BLaER1 (cell line): Measurements from ENCODE around the gene PCCA.
"Not testable (repeated sequence)": the region's sequence is repeated elsewhere in the genome, so short reads cannot be mapped to it uniquely, and the experiment has no call there.

ENCODE experiments used
- H3K27ac ChIP-seq: shearing (Covaris generic); formaldehyde crosslinking; 2 replicates; pipeline ENCODE4 v1.8.1; 2022
- H3K27me3 ChIP-seq: shearing (Covaris generic); formaldehyde crosslinking; 2 replicates; pipeline ENCODE4 v1.8.1; 2022
- H3K36me3 ChIP-seq: shearing (Covaris generic); formaldehyde crosslinking; 2 replicates; pipeline ENCODE4 v1.8.1; 2022
- H3K4me1 ChIP-seq: shearing (Covaris generic); formaldehyde crosslinking; 2 replicates; pipeline ENCODE4 v1.8.1; 2022
- H3K4me2 ChIP-seq: shearing (Covaris generic); formaldehyde crosslinking; 2 replicates; pipeline ENCODE4 v1.8.1; 2022
- H3K4me3 ChIP-seq: shearing (Covaris generic); formaldehyde crosslinking; 2 replicates; pipeline ENCODE4 v1.8.1; 2022
- H3K9ac ChIP-seq: shearing (Covaris generic); formaldehyde crosslinking; 2 replicates; pipeline ENCODE4 v1.8.1; 2022
- H3K9me3 ChIP-seq: shearing (Covaris generic); formaldehyde crosslinking; 2 replicates; pipeline ENCODE4 v1.8.1; 2022
- H4K20me1 ChIP-seq: shearing (Covaris generic); formaldehyde crosslinking; 2 replicates; pipeline ENCODE4 v1.8.1; 2022
- Cebpa-rat ChIP-seq: shearing (Covaris generic); IDR thresholded peaks from 2 replicates; pipeline ENCODE4 v1.8.1; 2022

The PCCA gene

DNA sequence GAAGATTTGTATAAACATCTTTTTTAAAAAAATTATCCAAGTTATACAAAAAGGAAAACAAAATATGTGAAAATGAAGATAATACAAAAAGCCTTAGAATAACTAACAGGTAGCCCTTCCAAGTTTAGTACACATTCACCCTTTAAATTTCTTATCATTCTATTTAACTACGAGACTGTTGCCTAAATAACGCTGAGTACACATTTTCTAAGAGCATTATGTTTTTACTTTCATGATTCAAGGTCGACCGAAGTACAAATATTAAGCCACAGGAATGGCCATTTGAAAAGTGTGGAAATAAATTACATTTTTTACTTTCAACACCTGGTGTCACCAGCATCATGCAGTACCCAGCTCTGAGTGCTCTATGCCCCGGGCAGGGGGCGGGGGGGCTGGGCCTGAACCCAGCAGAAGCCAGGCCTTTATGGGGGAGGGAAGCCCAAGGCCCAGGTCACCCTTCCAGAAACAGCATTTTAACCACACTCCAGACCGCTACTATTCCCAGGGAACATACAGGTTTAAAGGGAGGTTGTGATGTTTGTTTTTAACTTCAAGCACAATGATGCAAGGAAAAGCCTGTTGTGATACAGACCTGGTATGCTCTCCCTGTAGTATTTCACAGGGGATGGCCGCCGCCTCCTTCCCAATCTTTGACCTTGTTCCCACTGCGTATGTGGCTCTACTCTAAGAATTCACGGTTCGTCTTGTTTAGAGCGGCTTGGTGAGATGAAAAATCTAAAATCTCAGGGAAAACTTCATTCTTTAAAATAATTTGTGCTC lies 475.7 kb downstream of the PCCA start:
- Histone ChIP-seq H3K36me3 (no peaks in the 10 kb centered on the region), H3K4me1 (no peaks in the 10 kb centered on the region), H3K4me2 (no peak overlapping the region), H4K20me1 (no peaks in the 10 kb centered on the region), H3K9ac (no peak overlapping the region), H3K27ac (no peak overlapping the region), H3K27me3 (no peaks in the 10 kb centered on the region), H3K9me3 (peaks cover 8% of the 10 kb centered on the region; the same call in 1 of the 2 replicates), H3K4me3 (no peak overlapping the region)
- TF ChIP-seq Cebpa-rat = no peak

GRCh38 chr13:100565286-100565685 lies 476.4 kb downstream of the PCCA start:
- no peak overlapping the region for H3K9ac ChIP-seq
- TF ChIP-seq Cebpa-rat = no peak
- H3K36me3 ChIP-seq = no peaks in the 10 kb centered on the region
- no peaks in the 10 kb centered on the region for H3K4me1 ChIP-seq
- H3K9me3 ChIP-seq = peaks cover 8% of the 10 kb centered on the region; the same call in 1 of the 2 replicates
- no peak overlapping the region for H3K4me3 ChIP-seq
- no peak overlapping the region for H3K27ac ChIP-seq
- H3K27me3 ChIP-seq = no peaks in the 10 kb centered on the region
- no peaks in the 10 kb centered on the region for H4K20me1 ChIP-seq
- H3K4me2 ChIP-seq = no peak overlapping the region

- no peaks in the 10 kb centered on the region for H3K4me1 ChIP-seq
- H3K36me3 ChIP-seq = no peaks in the 10 kb centered on the region
- no peak for TF ChIP-seq Cebpa-rat
- H4K20me1 ChIP-seq = no peaks in the 10 kb centered on the region
- H3K9ac ChIP-seq = no peak overlapping the region
- peaks cover 8% of the 10 kb centered on the region; the same call in 1 of the 2 replicates for H3K9me3 ChIP-seq
- H3K27ac ChIP-seq = no peak overlapping the region
- H3K4me3 ChIP-seq = no peak overlapping the region
- no peak overlapping the region for H3K4me2 ChIP-seq
- H3K27me3 ChIP-seq = no peaks in the 10 kb centered on the region
These were observed 477.6 kb downstream of the PCCA start for GRCh38 chr13:100566543-100566942.

- TF ChIP-seq Cebpa-rat = no peak
- peaks cover 8% of the 10 kb centered on the region; the same call in 1 of the 2 replicates for H3K9me3 ChIP-seq
- H4K20me1 ChIP-seq = no peaks in the 10 kb centered on the region
- H3K27ac ChIP-seq = no peak overlapping the region
- no peaks in the 10 kb centered on the region for H3K4me1 ChIP-seq
- no peaks in the 10 kb centered on the region for H3K36me3 ChIP-seq
- H3K27me3 ChIP-seq = no peaks in the 10 kb centered on the region
- no peak overlapping the region for H3K9ac ChIP-seq
- no peak overlapping the region for H3K4me2 ChIP-seq
- H3K4me3 ChIP-seq = no peak overlapping the region
These were observed 484.2 kb downstream of the PCCA start for GRCh38 chr13:100573121-100573520.

DNA sequence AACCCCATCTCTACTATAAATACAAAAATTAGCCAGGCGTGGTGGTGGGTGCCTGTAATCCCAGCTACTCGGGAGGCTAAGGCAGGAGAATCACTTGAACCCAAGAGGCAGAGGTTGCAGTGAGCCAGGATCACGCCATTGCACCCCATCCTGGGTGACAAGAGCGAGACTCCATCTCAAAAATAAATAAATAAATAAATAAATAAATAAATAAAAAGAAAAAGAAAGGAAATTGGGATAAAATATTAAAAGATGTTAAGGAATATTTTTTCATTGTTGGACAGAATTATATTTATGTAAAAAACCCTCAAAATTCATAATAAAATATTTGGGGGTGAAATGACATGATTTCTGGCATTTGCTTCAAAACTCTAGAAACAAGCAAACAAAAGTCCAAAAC lies 488.3 kb downstream of the PCCA start:
- H3K27me3 ChIP-seq, H3K4me3 ChIP-seq, H3K4me1 ChIP-seq, H3K4me2 ChIP-seq, H3K27ac ChIP-seq, H3K9ac ChIP-seq, H4K20me1 ChIP-seq, H3K36me3 ChIP-seq: not testable (repeated sequence)
- H3K9me3 ChIP-seq = peaks cover 32% of the 10 kb centered on the region
